AG09309 (cell line): ENCODE results near the gene SLC25A36.
"Not testable (repeated sequence)": the region's sequence is repeated elsewhere in the genome, so short reads cannot be mapped to it uniquely, and the experiment has no call there.

Experiments used
- DNase-seq: peaks from one replicate; pipeline ENCODE4 v3.0.0-alpha.2; 2010; ENCODE audit warnings: low read depth
- H3K4me3 ChIP-seq: 2 replicates; pipeline ENCODE4 v1.5.1; 2011; ENCODE audit warnings: mild to moderate bottlenecking, low read depth, low read length, moderate library complexity; ENCODE audit not compliant: control insufficient read depth
- TF ChIP-seq, protein P1 (sequence below): IDR thresholded peaks from 2 replicates; pipeline ENCODE4 v1.5.1; 2011; ENCODE audit warnings: mild to moderate bottlenecking, low read depth, low read length, inconsistent platforms; ENCODE audit not compliant: insufficient read depth, control insufficient read depth; ENCODE audit errors: missing control alignments

SLC25A36 gene

DNA sequence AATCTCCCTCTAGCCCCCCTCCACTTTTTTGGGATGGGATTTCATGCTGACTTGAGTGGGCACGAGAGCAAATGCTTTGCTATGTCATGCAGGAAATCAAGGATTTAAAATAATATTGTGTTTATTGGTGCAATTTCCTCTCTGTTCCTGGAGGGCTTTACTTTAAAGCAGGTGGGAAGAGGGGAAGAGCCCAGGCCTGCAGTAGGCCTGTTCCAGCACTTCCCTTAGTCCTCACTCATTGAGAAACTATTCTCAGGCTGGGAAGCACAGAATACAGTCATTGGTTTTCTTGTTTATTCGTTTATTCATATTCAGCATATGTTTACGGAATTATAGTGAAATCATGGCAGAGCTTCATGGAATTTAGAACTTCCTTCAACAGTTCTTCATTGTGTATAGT lies 67.9 kb downstream of the SLC25A36 start:
- no peak for DNase-seq
- no peak overlapping the region for H3K4me3 ChIP-seq
- TF ChIP-seq, protein P1, sequence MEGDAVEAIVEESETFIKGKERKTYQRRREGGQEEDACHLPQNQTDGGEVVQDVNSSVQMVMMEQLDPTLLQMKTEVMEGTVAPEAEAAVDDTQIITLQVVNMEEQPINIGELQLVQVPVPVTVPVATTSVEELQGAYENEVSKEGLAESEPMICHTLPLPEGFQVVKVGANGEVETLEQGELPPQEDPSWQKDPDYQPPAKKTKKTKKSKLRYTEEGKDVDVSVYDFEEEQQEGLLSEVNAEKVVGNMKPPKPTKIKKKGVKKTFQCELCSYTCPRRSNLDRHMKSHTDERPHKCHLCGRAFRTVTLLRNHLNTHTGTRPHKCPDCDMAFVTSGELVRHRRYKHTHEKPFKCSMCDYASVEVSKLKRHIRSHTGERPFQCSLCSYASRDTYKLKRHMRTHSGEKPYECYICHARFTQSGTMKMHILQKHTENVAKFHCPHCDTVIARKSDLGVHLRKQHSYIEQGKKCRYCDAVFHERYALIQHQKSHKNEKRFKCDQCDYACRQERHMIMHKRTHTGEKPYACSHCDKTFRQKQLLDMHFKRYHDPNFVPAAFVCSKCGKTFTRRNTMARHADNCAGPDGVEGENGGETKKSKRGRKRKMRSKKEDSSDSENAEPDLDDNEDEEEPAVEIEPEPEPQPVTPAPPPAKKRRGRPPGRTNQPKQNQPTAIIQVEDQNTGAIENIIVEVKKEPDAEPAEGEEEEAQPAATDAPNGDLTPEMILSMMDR, result no peak

DNA sequence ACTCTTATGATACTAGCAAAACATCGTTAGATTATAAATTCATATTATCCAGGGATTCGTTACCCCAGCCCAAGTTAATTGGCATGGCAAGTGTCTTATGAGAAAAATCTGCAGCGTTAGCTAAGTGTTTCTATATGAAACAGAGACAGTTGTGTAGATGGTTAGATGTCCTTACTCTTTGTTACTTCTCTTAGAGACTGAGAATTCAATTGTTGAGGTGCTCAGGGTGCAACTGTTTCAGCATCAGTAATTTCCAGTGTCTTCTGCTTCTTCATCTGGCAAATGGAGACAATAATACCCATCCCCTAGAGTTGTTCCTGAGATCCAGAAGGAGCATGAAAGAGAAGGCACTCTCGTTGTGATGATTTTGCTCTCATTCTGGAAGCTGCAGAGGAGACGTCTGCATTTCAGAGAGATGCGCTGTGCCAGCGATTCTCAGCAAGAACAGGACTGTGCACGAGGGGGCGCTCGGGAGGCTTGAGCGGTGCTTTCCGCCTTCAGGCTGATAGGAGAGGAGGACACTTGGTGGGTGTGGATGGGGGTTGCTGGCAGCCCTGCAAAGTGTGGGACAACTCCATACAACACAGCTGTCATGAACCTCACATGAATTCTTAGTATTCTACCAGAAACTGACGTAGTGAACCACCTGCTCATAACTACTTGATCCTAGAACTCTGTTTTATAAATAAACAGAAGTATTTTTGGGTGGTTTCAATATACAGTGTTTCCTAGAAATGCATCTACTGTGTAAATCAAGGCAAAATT lies 69.8 kb downstream of the SLC25A36 start:
- H3K4me3 ChIP-seq, result no peak overlapping the region
- TF ChIP-seq, protein P1, result peak; percentile 93
- no peak for DNase-seq

DNA sequence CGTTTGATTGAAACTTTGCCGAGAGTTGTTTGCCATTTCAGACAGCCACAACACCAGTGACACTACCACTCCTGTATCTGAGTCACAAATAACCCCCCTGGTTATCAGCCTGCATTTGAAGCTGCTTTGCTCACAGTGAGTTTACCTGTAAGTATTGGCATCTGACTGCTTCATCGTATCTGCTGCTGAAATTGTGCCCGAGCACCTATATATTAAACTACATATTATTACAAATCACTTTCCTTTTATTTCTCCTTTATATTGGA lies 70.3 kb downstream of the SLC25A36 start:
- no peak for DNase-seq
- H3K4me3 ChIP-seq, result no peak overlapping the region
- TF ChIP-seq, protein P1, result no peak

DNA sequence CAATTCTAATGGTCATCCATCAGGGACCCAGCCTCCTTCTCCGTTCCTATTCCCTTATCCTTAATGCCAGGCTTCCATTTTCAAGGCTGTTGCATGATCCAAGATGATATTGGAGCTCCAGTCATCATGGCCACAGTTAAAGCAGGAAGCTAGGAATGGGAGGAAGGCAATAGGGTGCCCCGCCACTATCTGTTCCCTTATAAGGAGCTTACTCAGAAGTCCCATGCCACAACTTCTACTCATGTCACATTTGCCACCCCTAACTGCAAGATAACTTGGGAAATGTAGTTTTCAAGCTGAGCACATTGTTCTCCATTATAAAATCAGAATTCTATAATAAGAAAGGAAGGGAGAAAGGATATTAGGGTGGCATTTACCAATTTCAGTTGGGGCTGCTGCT lies 70.9 kb downstream of the SLC25A36 start:
- no peak overlapping the region for H3K4me3 ChIP-seq
- DNase-seq, result no peak
- TF ChIP-seq, protein P1, result no peak

DNA sequence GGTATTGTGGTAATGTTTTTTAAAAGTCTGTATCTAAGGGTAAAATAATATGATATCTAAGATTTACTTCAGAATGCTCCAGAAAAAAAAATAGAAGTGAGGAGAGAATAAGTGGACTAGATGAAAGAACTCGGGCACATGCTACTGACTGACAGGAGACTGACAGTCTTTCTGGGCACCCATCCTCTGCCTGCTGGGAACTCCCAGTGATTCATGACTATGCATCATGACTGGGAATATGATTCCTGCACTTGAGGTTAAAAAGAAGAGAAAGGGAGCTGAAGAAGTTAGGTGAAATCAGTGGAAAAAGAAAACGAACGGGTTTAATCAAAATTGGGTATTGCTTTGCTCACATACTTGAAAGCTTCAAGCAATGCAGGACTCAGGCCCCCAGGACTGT lies 73.8 kb downstream of the SLC25A36 start:
- no peak overlapping the region for H3K4me3 ChIP-seq
- DNase-seq, result no peak
- TF ChIP-seq, protein P1, result no peak

DNA sequence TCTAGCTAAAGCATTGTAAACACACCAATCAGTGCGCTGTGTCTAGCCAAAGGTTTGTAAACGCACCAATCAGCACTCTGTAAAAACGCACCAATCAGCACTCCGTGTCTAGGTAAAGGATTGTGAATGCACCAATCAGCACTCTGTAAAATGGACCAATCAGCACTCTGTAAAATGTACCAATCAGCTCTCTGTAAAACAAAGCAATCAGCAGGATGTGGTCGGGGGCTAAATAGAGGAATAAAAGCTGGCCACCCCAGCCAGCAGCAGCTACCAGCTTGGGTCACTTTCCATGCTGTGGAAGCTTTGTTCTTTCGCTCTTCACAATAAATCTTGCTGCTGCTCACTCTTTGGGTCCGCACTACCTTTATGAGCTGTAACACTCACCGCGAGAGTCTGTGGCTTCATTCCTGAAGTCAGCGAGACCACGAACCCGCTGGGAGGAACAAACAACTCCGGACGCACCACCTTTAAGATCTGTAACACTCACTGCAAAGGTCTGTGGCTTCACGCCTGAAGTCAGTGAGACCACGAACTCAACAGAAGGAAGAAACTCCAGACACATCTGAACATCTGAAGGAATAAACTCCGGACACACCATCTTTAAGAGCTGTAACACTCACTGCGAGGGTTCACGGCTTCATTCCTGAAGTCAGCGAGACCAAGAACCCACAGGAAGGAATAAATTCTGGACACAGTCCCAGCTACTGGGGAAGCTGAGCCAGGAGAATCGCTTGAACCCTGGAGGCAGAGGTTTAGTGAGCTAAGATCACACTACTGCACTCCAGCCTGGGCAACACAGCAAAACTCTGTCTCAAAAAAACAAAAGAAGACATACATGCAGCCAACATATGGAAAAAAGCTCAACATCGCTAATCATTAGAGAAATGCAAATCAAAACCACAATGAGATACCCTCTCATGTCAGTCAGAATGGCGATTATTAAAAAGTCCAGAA lies 76.0 kb downstream of the SLC25A36 start:
- not testable (repeated sequence) for H3K4me3 ChIP-seq, DNase-seq

DNA sequence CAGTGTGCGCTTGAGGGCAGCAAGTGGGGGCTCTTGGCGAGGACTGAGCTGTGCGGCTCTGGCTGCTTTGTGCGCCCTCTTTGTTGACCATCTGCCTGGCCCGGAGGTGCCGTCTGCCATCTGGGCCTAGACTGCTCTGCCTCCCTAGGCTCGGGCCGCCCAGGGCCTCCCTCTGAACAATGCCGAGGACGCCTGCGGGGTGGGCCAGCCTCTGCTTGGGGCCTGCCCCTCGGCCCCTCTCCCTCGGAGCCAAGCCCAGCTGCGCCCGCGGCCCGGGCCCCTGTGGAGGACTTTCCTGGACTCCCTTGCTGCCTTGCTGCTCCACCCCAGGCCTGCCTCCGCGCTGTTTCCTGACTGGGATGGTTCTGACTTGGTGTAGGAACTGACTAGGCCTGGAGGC lies 77.6 kb downstream of the SLC25A36 start:
- no peak overlapping the region for H3K4me3 ChIP-seq
- TF ChIP-seq, protein P1, result no peak
- no peak for DNase-seq
